OCI-M1 (cell line): ENCODE results near the gene KIF7.
"Not testable (repeated sequence)": the region's sequence is repeated elsewhere in the genome, so short reads cannot be mapped to it uniquely, and the experiment has no call there.

ENCODE experiments used
- DNase-seq: peaks from one replicate; lab custom pipeline; 2025; lab: John Stamatoyannopoulos, UW

Gene KIF7

DNA sequence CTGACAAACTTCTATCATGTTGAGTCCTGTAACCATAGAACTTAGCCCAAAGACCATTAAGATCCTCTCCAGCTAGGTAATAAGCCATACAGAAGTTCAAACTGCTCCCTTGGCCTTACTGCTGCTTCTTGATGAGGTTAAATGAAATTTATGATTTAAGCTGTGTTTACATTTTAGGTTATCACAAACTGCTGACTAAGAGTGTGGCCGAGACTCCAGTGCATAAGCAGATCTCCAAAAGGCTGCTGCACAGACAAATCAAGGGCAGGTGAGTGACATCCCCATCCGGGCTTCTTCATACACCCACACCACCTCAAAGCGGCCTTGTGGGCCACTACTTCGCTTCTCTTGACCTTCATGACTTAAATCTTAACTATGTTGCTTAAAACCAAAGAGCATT, 39.0 kb downstream of the KIF7 start:
- DNase-seq = no peak

- DNase-seq = no peak
Observed at GRCh38 chr15:89615135-89615534, 40.1 kb downstream of the KIF7 start.

GRCh38 chr15:89614164-89614563, 41.1 kb downstream of the KIF7 start:
- no peak for DNase-seq

DNA sequence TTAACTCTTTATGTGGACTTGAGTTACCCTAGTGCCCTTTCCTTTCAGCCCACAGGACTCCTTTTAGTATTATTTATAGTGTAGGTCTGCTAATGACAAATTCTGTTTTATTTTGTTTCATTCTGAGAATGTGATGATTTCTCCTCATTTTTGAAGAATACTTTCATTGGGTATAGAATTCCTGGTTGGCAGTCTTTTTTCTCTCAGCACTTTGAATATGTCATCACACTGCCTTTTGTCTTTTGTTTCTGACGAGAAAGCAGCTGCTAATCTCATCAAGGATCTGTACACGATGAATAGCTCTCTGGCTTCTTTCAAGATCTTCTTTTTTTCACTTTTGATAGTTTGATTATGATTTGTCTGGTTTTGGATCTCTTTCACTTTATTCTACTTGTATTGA, 42.2 kb downstream of the KIF7 start:
- DNase-seq = no peak

DNA sequence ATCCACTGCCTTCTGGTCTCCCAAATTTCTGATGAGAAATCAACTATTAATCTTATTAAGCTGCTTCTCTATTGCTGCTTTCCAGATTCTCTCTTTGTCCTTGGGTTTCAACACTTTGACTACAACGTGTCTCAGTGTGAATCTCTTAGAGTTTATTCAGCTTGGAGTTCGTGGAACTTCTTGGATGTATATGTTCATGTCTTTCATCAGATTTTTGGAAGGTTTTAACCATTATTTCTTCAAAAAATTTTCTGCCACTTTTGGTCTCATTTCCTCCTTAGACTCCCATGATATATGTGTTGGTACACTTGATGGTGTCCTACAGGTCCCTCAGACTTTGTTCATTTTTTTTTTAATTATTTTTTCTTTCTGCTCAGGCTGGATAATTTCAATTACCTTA, 44.0 kb downstream of the KIF7 start:
- no peak for DNase-seq

DNA sequence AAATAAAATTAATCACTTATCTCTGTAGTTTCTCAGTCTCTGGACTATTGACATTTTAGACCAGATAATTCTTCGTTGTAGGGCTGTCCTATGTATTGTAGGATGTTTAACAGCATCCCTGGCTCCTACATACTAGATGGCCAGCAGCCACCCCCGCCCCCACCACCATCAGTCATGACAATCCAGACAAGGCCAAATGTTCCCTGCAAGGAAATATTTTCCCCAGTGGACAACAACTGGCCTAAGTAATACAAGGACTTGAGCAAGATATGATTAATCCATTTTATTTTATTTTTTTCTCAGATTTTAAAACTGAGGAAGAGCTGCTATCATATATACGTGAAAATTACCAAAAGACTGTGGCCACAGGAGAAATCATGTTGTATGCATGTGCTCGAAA, 56.2 kb downstream of the KIF7 start:
- no peak for DNase-seq

DNA sequence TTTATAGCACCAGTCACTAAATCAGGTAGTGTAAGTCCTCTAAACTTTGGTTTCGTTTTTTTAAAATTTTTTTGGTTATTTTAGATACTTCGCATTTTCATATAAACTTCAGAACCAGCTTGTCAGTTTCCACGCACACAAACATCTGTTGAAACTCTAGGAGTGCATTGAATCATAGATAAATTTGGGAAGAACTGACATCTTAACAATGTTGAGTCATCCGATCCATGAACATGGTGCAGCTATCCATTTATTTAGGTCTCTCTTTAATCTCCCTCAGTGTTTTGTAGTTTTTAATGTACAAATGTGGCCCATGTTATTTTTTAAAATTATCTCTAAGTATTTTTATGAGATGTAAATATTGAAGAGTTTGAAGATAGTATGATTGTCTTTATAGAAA, 62.2 kb downstream of the KIF7 start:
- DNase-seq = no peak

DNA sequence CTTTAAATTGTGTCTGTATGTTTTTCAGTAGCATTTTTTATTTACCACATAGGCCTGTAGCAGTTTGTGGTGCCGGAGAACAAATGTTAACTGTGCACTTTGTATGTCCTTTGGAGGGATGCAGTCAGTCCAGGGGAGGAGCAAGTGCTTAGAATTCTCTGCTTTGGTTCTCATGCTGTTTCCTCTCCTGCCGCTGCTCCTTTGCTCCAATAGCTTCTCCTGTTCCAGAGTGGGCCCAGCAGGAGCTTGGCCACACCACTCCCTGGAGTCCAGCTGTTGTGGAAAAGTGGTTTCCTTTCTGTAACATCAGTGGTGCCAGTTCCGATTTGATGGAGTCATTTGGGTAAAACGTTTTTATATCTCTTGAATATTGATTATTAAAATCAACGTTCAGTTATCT, 63.4 kb downstream of the KIF7 start:
- DNase-seq = no peak

DNA sequence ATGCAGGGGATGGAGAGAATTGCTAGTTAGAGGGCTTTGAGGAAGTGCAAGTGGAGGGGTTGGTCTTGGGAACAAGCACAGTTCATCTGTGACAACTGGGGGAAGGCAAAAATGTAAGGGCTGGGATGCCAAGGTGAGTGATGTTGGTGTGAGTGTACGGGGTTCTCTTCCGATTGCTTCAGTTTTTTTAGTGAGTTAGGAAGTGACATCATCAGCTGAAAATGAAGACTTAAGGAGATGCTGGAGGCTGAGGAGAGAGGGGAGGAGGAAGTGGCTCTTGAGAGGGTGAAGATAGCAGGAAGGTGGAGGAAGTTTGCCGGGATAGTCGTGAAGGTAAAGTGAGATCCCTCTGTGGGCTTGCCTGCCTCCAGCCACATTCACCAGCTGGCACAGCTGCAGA, 67.3 kb downstream of the KIF7 start:
- DNase-seq = no peak

- no peak for DNase-seq
Observed at GRCh38 chr15:89586651-89587050, 68.6 kb downstream of the KIF7 start.

DNA sequence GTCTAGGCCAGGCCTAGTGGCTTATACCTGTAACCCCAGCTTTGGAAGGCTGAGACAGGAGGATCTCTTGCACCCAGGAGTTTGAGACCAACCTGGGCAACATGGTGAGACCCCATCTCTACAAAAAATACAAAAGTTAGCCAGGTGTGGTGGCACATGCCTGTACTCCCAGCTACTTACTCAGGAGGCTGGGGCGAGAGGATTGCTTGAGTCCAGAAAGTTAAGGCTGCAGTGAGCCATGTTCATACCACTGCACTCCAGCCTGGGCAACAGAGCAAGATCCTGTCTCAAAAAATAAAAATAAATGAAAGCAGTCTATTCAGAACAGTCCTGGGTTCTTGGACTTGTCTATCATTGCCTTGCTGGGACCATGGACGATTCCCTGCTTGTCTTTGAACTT, 74.5 kb downstream of the KIF7 start:
- DNase-seq = not testable (repeated sequence)

GRCh38 chr15:89578146-89578545, 77.1 kb downstream of the KIF7 start:
- DNase-seq = no peak
